ENCODE results near the gene LRMDA. TPM values are rescaled to one million over a fixed set of nuclear protein-coding genes. Genes with fewer than 3 reads are reported as not detected.

The LRMDA gene
- total and polyA plus RNA-seq, 2 of the 8 experiments (the other 6 are each of a cell fraction or from before 2014, with no cell fraction given) = 0.86 to 2.8 TPM

- TF ChIP-seq, protein P1, sequence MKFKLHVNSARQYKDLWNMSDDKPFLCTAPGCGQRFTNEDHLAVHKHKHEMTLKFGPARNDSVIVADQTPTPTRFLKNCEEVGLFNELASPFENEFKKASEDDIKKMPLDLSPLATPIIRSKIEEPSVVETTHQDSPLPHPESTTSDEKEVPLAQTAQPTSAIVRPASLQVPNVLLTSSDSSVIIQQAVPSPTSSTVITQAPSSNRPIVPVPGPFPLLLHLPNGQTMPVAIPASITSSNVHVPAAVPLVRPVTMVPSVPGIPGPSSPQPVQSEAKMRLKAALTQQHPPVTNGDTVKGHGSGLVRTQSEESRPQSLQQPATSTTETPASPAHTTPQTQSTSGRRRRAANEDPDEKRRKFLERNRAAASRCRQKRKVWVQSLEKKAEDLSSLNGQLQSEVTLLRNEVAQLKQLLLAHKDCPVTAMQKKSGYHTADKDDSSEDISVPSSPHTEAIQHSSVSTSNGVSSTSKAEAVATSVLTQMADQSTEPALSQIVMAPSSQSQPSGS (IDR thresholded peaks at IDR 0.05; ENCODE audit: low read length) = no peak
Measured at GRCh38 chr10:75999001-75999400, 567.6 kb downstream of the LRMDA start (continued).
